Caco-2 (cell line): Measurements from ENCODE around the gene ADGRV1. TPM values are rescaled to one million over a fixed set of nuclear protein-coding genes. Genes with fewer than 3 reads are reported as not detected.

Experiments used
- BruUV-seq: library from RNA; stranded (reverse); fragments of 400-500 nt; replicated peaks from 2 replicates; lab custom pipeline; 2021; lab: Mats Ljungman, UMichigan
- CTCF ChIA-PET: fragments of 300-600 bp; sonication (Branson Sonifier 250); formaldehyde crosslinking; loops from one replicate; lab custom pipeline; 2022; ENCODE audit warnings: antibody characterized with exemption; lab: Charles Lee
- POLR2A ChIA-PET: fragments of 300-600 bp; sonication (Branson Sonifier 250); formaldehyde crosslinking; loops from one replicate; lab custom pipeline; 2022; ENCODE audit warnings: antibody characterized with exemption; lab: Charles Lee
- DNase-seq, 2 experiments: peaks; one replicate each; pipeline versions ENCODE4 v3.0.0 to v3.0.0-alpha.2; 2020 to 2022
- H3K27me3 ChIP-seq: replicated peaks from 2 replicates; pipeline ENCODE4 v1.6.0; 2011; ENCODE audit warnings: low read length; ENCODE audit not compliant: control insufficient read depth, insufficient read depth
- H3K36me3 ChIP-seq: 2 replicates; pipeline ENCODE4 v1.5.1; 2011; ENCODE audit warnings: low read length; ENCODE audit not compliant: control insufficient read depth, insufficient read depth
- H3K4me1 ChIP-seq: fragments of 250-450 bp; sonication (Bioruptor Pico); 2 replicates; pipeline ENCODE4 v1.5.1; 2020; ENCODE audit warnings: mild to moderate bottlenecking
- H3K4me3 ChIP-seq: 2 replicates; pipeline ENCODE4 v1.5.1; 2011; ENCODE audit warnings: low read depth, mild to moderate bottlenecking, control low read depth, low read length
- H3K9me3 ChIP-seq: fragments of 250-450 bp; sonication (Bioruptor Pico); 2 replicates; pipeline ENCODE4 v1.5.1; 2020; ENCODE audit warnings: mild to moderate bottlenecking, moderate library complexity
- H3K27ac Mint-ChIP-seq: one replicate; pipeline ENCODE4 v1.8.0; 2022; ENCODE audit warnings: mixed read lengths; ENCODE audit not compliant: unreplicated experiment
- H3K27me3 Mint-ChIP-seq: one replicate; pipeline ENCODE4 v1.8.0; 2022; ENCODE audit warnings: mixed read lengths; ENCODE audit not compliant: insufficient read depth, unreplicated experiment
- H3K36me3 Mint-ChIP-seq: one replicate; pipeline ENCODE4 v1.8.0; 2022; ENCODE audit warnings: mild to moderate bottlenecking, mixed read lengths; ENCODE audit not compliant: insufficient read depth, unreplicated experiment
- H3K4me1 Mint-ChIP-seq: one replicate; pipeline ENCODE4 v1.8.0; 2022; ENCODE audit warnings: low read depth, mixed read lengths; ENCODE audit not compliant: unreplicated experiment
- H3K4me3 Mint-ChIP-seq: one replicate; pipeline ENCODE4 v1.8.0; 2022; ENCODE audit warnings: mild to moderate bottlenecking, moderate library complexity, mixed read lengths; ENCODE audit not compliant: unreplicated experiment
- H3K9me3 Mint-ChIP-seq: one replicate; pipeline ENCODE4 v1.8.0; 2022; ENCODE audit warnings: mixed read lengths; ENCODE audit not compliant: unreplicated experiment
- CTCF ChIP-seq, 2 experiments: fragments of 200-600 bp in 1 of 2; IDR thresholded peaks; 1 replicate in 1 of 2; 2 replicates in 1 of 2; pipeline versions ENCODE4 v1.5.1 to v1.8.0; 2011 to 2022; ENCODE audit warnings: antibody characterized with exemption in 1 of 2, control low read depth in 1 of 2, inconsistent platforms in 1 of 2, low read depth in 1 of 2, low read length in 1 of 2, mild to moderate bottlenecking in 1 of 2, moderate library complexity in 1 of 2; ENCODE audit not compliant: insufficient read depth in 1 of 2, severe bottlenecking in 1 of 2, unreplicated experiment in 1 of 2
- intact Hi-C: fragments of 100-400 bp; cut with micrococcal nuclease; formaldehyde crosslinking; loops from one replicate; pipeline ENCODE4 v1.10.0; 2022; ENCODE audit not compliant: unreplicated experiment
- total RNA-seq: library from RNA; stranded (reverse); gene quantifications from 2 replicates; pipeline ENCODE4 v1.2.3, GENCODE V29; 2022

ADGRV1 gene
- total RNA-seq, 1 experiment from 2014 or later, result 23.2 TPM

GRCh38 chr5:91141642-91142041 lies 583.0 kb downstream of the ADGRV1 start:
- intact Hi-C loops, result no loop called here
- POLR2A ChIA-PET, result no interaction called here
- Mint-ChIP-seq H3K4me3 (no peak overlapping the region), H3K4me1 (peaks cover 8% of the 10 kb centered on the region), H3K27me3 (no peaks in the 10 kb centered on the region), H3K36me3 (no peaks in the 10 kb centered on the region), H3K9me3 (no peaks in the 10 kb centered on the region), H3K27ac (no peak overlapping the region)
- no peak for DNase-seq
- no peaks in the 10 kb centered on the region for H3K36me3 ChIP-seq
- no TSS peak for BruUV-seq
- no peak overlapping the region for H3K4me3 ChIP-seq
- CTCF ChIA-PET, result interaction anchor here (0.6 kb wide), 1 partner anchor 249 kb away, joined by 6 read pairs; no protein-coding TSS in a partner anchor
- peaks cover 7% of the 10 kb centered on the region for H3K4me1 ChIP-seq
- no peaks in the 10 kb centered on the region for H3K27me3 ChIP-seq
- TF ChIP-seq CTCF (IDR thresholded peaks at IDR 0.05; ENCODE audit: insufficient read depth in 1 of 2, low read depth in 1 of 2, low read length in 1 of 2, severe bottlenecking in 1 of 2, unreplicated experiment in 1 of 2), result no peak
- H3K9me3 ChIP-seq, result no peaks in the 10 kb centered on the region

GRCh38 chr5:91142386-91142785 lies 583.8 kb downstream of the ADGRV1 start:
- POLR2A ChIA-PET, result no interaction called here
- no peaks in the 10 kb centered on the region for H3K9me3 ChIP-seq
- Mint-ChIP-seq H3K27me3 (no peaks in the 10 kb centered on the region), H3K27ac (no peak overlapping the region), H3K36me3 (no peaks in the 10 kb centered on the region), H3K9me3 (peaks cover 3% of the 10 kb centered on the region), H3K4me1 (peaks cover 8% of the 10 kb centered on the region), H3K4me3 (no peak overlapping the region)
- CTCF ChIA-PET, result no interaction called here
- TF ChIP-seq CTCF (IDR thresholded peaks at IDR 0.05; ENCODE audit: insufficient read depth in 1 of 2, low read depth in 1 of 2, low read length in 1 of 2, severe bottlenecking in 1 of 2, unreplicated experiment in 1 of 2), result no peak
- no peak overlapping the region for H3K4me3 ChIP-seq
- no peaks in the 10 kb centered on the region for H3K27me3 ChIP-seq
- intact Hi-C loops, result no loop called here
- no TSS peak for BruUV-seq
- H3K36me3 ChIP-seq, result no peaks in the 10 kb centered on the region
- DNase-seq, result no peak
- peaks cover 7% of the 10 kb centered on the region for H3K4me1 ChIP-seq

GRCh38 chr5:91142819-91143218 lies 584.2 kb downstream of the ADGRV1 start:
- Histone ChIP-seq H3K36me3 (no peaks in the 10 kb centered on the region), H3K9me3 (no peaks in the 10 kb centered on the region), H3K4me3 (no peak overlapping the region), H3K4me1 (peaks cover 7% of the 10 kb centered on the region), H3K27me3 (no peaks in the 10 kb centered on the region)
- no peak overlapping the region for H3K4me3 Mint-ChIP-seq
- H3K27me3 Mint-ChIP-seq, result no peaks in the 10 kb centered on the region
- ChIA-PET POLR2A (no interaction called here), CTCF (no interaction called here)
- no TSS peak for BruUV-seq
- intact Hi-C loops, result no loop called here
- H3K27ac Mint-ChIP-seq, result no peak overlapping the region
- peaks cover 8% of the 10 kb centered on the region for H3K4me1 Mint-ChIP-seq
- no peaks in the 10 kb centered on the region for H3K36me3 Mint-ChIP-seq
- no peak for DNase-seq
- no peak for TF ChIP-seq CTCF (IDR thresholded peaks at IDR 0.05; ENCODE audit: insufficient read depth in 1 of 2, low read depth in 1 of 2, low read length in 1 of 2, severe bottlenecking in 1 of 2, unreplicated experiment in 1 of 2)
- H3K9me3 Mint-ChIP-seq, result peaks cover 7% of the 10 kb centered on the region
